Glutamatergic neuron (in vitro differentiated cells): ENCODE measurements around the gene ATP2C1. TPM values are rescaled to one million over a fixed set of nuclear protein-coding genes. Genes with fewer than 3 reads are reported as not detected.
"Not testable (repeated sequence)": the region's sequence is repeated elsewhere in the genome, so short reads cannot be mapped to it uniquely, and the experiment has no call there.

Experiments
- DNase-seq: peaks from one replicate; pipeline ENCODE4 v3.0.0; 2022
- H3K27ac Mint-ChIP-seq: one replicate; pipeline ENCODE4 v1.8.0; 2020; ENCODE audit warnings: mild to moderate bottlenecking, mixed read lengths, inconsistent platforms; ENCODE audit not compliant: unreplicated experiment
- H3K27me3 Mint-ChIP-seq: one replicate; pipeline ENCODE4 v1.8.0; 2020; ENCODE audit warnings: mild to moderate bottlenecking, moderate library complexity, mixed read lengths, inconsistent platforms; ENCODE audit not compliant: unreplicated experiment
- H3K36me3 Mint-ChIP-seq: one replicate; pipeline ENCODE4 v1.8.0; 2020; ENCODE audit warnings: mild to moderate bottlenecking, mixed read lengths, inconsistent platforms; ENCODE audit not compliant: unreplicated experiment
- H3K4me1 Mint-ChIP-seq: one replicate; pipeline ENCODE4 v1.8.0; 2020; ENCODE audit warnings: mild to moderate bottlenecking, low read depth, mixed read lengths, inconsistent platforms; ENCODE audit not compliant: unreplicated experiment
- H3K4me3 Mint-ChIP-seq: one replicate; pipeline ENCODE4 v1.8.0; 2020; ENCODE audit warnings: mild to moderate bottlenecking, mixed read lengths, inconsistent platforms; ENCODE audit not compliant: unreplicated experiment
- H3K9me3 Mint-ChIP-seq: one replicate; pipeline ENCODE4 v1.8.0; 2020; ENCODE audit warnings: mild to moderate bottlenecking, moderate library complexity, mixed read lengths, inconsistent platforms; ENCODE audit not compliant: unreplicated experiment
- total RNA-seq: library from RNA; stranded (reverse); fragmentation: NEBNext Ultra II Directional; extraction: Animal tissue kit (Norgen Biotek cat#: 25700); gene quantifications from one replicate; pipeline ENCODE4 v1.2.1, GENCODE V29; 2021; ENCODE audit not compliant: unreplicated experiment
- TF ChIP-seq, protein P1 (sequence below): fragments of 200-600 bp; sonication (generic); IDR thresholded peaks from one replicate; pipeline ENCODE4 v1.5.0; 2021; ENCODE audit not compliant: partially characterized antibody, unreplicated experiment

The ATP2C1 gene
- total RNA-seq, 1 donor from 2014 or later, result 130 TPM

DNA sequence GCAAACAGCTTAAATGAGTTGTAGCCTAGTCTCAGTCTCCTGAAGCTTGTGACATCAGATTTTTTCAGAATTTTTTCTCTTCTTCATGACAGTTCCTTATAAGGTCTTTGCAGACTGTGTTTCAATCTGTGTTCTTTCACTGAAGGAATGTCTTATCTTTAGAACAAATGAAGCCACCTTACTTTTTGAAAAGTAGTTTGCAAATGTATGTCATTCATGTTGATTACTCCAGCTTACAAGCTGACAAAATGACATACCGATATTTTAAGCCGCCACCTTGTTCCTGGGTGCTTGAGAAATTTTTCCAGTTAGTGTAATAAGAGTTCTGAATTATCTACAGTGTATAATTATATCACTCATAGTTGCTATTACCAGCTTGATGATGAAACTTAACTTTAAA, 75.7 kb downstream of the ATP2C1 start:
- Mint-ChIP-seq H3K4me3 (no peak overlapping the region), H3K9me3 (peaks cover 4% of the 10 kb centered on the region), H3K27me3 (no peaks in the 10 kb centered on the region), H3K27ac (no peak overlapping the region), H3K4me1 (no peaks in the 10 kb centered on the region), H3K36me3 (no peaks in the 10 kb centered on the region)
- TF ChIP-seq, protein P1, sequence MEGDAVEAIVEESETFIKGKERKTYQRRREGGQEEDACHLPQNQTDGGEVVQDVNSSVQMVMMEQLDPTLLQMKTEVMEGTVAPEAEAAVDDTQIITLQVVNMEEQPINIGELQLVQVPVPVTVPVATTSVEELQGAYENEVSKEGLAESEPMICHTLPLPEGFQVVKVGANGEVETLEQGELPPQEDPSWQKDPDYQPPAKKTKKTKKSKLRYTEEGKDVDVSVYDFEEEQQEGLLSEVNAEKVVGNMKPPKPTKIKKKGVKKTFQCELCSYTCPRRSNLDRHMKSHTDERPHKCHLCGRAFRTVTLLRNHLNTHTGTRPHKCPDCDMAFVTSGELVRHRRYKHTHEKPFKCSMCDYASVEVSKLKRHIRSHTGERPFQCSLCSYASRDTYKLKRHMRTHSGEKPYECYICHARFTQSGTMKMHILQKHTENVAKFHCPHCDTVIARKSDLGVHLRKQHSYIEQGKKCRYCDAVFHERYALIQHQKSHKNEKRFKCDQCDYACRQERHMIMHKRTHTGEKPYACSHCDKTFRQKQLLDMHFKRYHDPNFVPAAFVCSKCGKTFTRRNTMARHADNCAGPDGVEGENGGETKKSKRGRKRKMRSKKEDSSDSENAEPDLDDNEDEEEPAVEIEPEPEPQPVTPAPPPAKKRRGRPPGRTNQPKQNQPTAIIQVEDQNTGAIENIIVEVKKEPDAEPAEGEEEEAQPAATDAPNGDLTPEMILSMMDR, result no peak
- no peak for DNase-seq

GRCh38 chr3:130971208-130971607, 77.3 kb downstream of the ATP2C1 start:
- Mint-ChIP-seq H3K4me1 (peaks cover 3% of the 10 kb centered on the region), H3K4me3 (no peak overlapping the region), H3K27me3 (no peaks in the 10 kb centered on the region), H3K9me3 (peaks cover 4% of the 10 kb centered on the region), H3K27ac (no peak overlapping the region), H3K36me3 (no peaks in the 10 kb centered on the region)
- DNase-seq, result no peak
- TF ChIP-seq, protein P1, result no peak

DNA sequence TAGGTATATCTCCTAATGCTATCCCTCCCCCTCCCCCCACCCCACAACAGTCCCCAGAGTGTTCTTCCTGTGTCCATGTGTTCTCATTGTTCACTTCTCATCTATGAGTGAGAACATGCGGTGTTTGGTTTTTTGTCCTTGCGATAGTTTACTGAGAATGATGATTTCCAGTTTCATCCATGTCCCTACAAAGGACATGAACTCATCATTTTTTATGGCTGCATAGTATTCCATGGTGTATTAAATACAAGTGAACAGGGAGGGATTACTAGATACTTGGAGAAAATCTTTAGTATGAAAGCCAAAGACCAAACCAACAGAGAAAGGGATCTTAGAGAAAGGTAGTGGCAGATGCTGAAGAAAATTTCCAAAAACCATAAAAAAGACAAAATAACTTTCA, 78.7 kb downstream of the ATP2C1 start:
- H3K27ac Mint-ChIP-seq, H3K4me3 Mint-ChIP-seq: not testable (repeated sequence)

DNA sequence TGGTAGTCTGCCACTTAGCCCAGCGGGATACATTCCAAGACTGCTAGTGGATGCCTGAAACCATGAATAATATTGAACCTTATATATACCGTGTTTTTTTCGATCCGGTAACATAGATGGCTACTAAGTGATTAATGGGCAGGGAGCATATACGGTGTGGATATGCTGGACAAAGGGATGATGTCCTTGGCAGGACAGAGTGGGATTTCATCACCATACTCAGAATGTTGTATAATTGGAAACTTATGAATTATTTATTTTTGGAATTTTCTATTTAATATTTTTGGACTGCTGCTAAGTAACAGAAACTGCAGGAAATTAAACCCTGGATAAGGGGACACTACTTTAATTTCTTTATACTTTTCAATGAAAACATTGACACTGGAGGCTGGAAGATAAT, 79.5 kb downstream of the ATP2C1 start:
- H3K27ac Mint-ChIP-seq, result no peak overlapping the region
- H3K9me3 Mint-ChIP-seq, result peaks cover 4% of the 10 kb centered on the region
- H3K4me1 Mint-ChIP-seq, result peaks cover 3% of the 10 kb centered on the region
- H3K36me3 Mint-ChIP-seq, result no peaks in the 10 kb centered on the region
- H3K27me3 Mint-ChIP-seq, result no peaks in the 10 kb centered on the region
- TF ChIP-seq, protein P1, result no peak
- H3K4me3 Mint-ChIP-seq, result no peak overlapping the region
- DNase-seq, result no peak

More for the DNA sequence above, 78.7 kb downstream of the ATP2C1 start:
- not testable (repeated sequence) for DNase-seq, H3K4me1 Mint-ChIP-seq, H3K27me3 Mint-ChIP-seq, H3K36me3 Mint-ChIP-seq, H3K9me3 Mint-ChIP-seq

DNA sequence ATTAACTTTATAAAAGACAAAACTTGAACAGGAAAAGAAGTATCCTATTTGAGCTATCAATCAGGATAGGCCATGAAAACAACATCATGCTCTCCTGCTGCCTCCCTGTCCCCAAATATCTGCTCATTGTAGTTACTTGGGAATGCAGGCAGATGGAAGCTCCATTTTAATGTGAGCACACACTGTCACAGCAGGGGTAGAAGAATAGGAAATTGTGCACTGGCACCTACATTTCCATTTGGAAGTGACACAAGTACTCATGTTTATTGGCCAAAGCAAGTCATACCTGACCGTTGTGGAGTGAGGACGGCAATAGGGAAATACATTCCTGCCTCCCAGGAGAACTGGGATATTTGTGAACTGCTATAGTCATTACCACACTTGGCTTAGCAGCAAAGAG, 80.3 kb downstream of the ATP2C1 start:
- TF ChIP-seq, protein P1, result no peak
- no peaks in the 10 kb centered on the region for H3K36me3 Mint-ChIP-seq

DNA sequence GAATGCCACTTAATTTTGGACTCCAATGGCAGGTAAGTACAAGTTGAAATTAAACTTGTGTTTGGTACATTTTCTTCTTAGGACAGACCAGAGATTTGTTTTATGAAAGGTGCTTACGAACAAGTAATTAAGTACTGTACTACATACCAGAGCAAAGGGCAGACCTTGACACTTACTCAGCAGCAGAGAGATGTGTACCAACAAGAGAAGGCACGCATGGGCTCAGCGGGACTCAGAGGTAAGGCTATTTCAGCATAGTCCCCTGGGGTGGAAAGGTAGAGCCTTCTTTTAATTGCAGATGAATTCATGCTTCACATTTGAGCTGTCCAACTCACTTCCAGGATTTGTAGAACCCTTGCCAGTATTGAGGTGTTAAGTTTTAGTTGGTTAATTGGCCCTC, 81.4 kb downstream of the ATP2C1 start:
- DNase-seq, result no peak
- Mint-ChIP-seq H3K4me3 (no peak overlapping the region), H3K9me3 (peaks cover 3% of the 10 kb centered on the region), H3K27ac (no peak overlapping the region), H3K36me3 (no peaks in the 10 kb centered on the region), H3K27me3 (no peaks in the 10 kb centered on the region), H3K4me1 (peaks cover 3% of the 10 kb centered on the region)
- TF ChIP-seq, protein P1, result no peak

More for the DNA sequence above, 80.3 kb downstream of the ATP2C1 start:
- Mint-ChIP-seq H3K27ac (no peak overlapping the region), H3K4me3 (no peak overlapping the region), H3K4me1 (peaks cover 3% of the 10 kb centered on the region), H3K27me3 (no peaks in the 10 kb centered on the region), H3K9me3 (peaks cover 4% of the 10 kb centered on the region)
- DNase-seq, result no peak
